SK-MEL-5 (cell line): ENCODE results near the gene FAM72B. TPM values are rescaled to one million over a fixed set of nuclear protein-coding genes. Genes with fewer than 3 reads are reported as not detected.
"Not testable (repeated sequence)": the region's sequence is repeated elsewhere in the genome, so short reads cannot be mapped to it uniquely, and the experiment has no call there.

Source experiments
- DNase-seq: peaks from one replicate; pipeline ENCODE4 v3.0.0-alpha.2; 2016; ENCODE audit warnings: low read depth, low spot score
- in situ Hi-C: cut with HindIII; loops from 2 replicates; pipeline ENCODE4 v1.10.0; 2016; ENCODE audit warnings: low sequenced_read_pairs, high pct_unique_total_duplicates, low pct_unique_long_range_greater_than_20kb
- total RNA-seq: library from RNA; depleted of rRNA; stranded (reverse); fragments of >200 nt; shearing (Covaris generic); gene quantifications from 2 replicates; pipeline ENCODE4 v1.2.3, GENCODE V29; 2014

The FAM72B gene
- total RNA-seq, 1 experiment from 2014 or later: 7.9 TPM

- DNase-seq: peak; percentile 95
Measured at GRCh38 chr1:121205786-121206711, 21.9 kb upstream of the FAM72B start.

GRCh38 chr1:121202986-121203385 lies 18.8 kb upstream of the FAM72B start:
- in situ Hi-C loops, DNase-seq: not testable (repeated sequence)

More at GRCh38 chr1:121205786-121206711, 21.9 kb upstream of the FAM72B start:
- in situ Hi-C loops: not testable (repeated sequence)

GRCh38 chr1:121200985-121201981 lies 17.1 kb upstream of the FAM72B start:
- DNase-seq, in situ Hi-C loops: not testable (repeated sequence)

GRCh38 chr1:121200232-121200631 lies 16.1 kb upstream of the FAM72B start:
- DNase-seq, in situ Hi-C loops: not testable (repeated sequence)

GRCh38 chr1:121199763-121200162 lies 15.6 kb upstream of the FAM72B start:
- DNase-seq, in situ Hi-C loops: not testable (repeated sequence)

- in situ Hi-C loops, DNase-seq: not testable (repeated sequence)
Measured at GRCh38 chr1:121197095-121197882, 13.1 kb upstream of the FAM72B start.

GRCh38 chr1:121192512-121192911 lies 8.4 kb upstream of the FAM72B start:
- in situ Hi-C loops, DNase-seq: not testable (repeated sequence)

GRCh38 chr1:121187914-121188313 lies 3.8 kb upstream of the FAM72B start:
- DNase-seq, in situ Hi-C loops: not testable (repeated sequence)

- in situ Hi-C loops, DNase-seq: not testable (repeated sequence)
Measured at GRCh38 chr1:121186191-121186590, 2.1 kb upstream of the FAM72B start.

- DNase-seq, in situ Hi-C loops: not testable (repeated sequence)
Measured at GRCh38 chr1:121185140-121185708, 1.1 kb upstream of the FAM72B start.

GRCh38 chr1:121183867-121184266 lies 273 bp downstream of the FAM72B start:
- in situ Hi-C loops: not testable (repeated sequence)
- peak; percentile 1 for DNase-seq

- DNase-seq, in situ Hi-C loops: not testable (repeated sequence)
Measured at GRCh38 chr1:121178197-121178596, 5.9 kb downstream of the FAM72B start.

GRCh38 chr1:121176649-121177048 lies 7.5 kb downstream of the FAM72B start:
- in situ Hi-C loops, DNase-seq: not testable (repeated sequence)

GRCh38 chr1:121168152-121168668 lies 15.9 kb downstream of the FAM72B start:
- DNase-seq, in situ Hi-C loops: not testable (repeated sequence)

GRCh38 chr1:121167225-121167738 lies 16.9 kb downstream of the FAM72B start:
- DNase-seq, in situ Hi-C loops: not testable (repeated sequence)

- in situ Hi-C loops, DNase-seq: not testable (repeated sequence)
Measured at GRCh38 chr1:121165296-121165695, 18.8 kb downstream of the FAM72B start.
